Panc1 (cell line): ENCODE data around the gene GLB1L.

ENCODE experiments used
- POLR2AphosphoS5 ChIP-seq: IDR thresholded peaks from 2 replicates; pipeline ENCODE4 v1.6.1; 2012; ENCODE audit warnings: mild to moderate bottlenecking, low read depth, low read length, moderate library complexity
- TCF7L2 ChIP-seq: IDR thresholded peaks from 2 replicates; pipeline ENCODE4 v1.6.1; 2011; ENCODE audit warnings: mild to moderate bottlenecking, low read depth, low read length, inconsistent platforms
- TF ChIP-seq, protein P1 (sequence below): fragments of 450-650 bp; IDR thresholded peaks from 2 replicates; pipeline ENCODE4 v1.5.1; 2017; ENCODE audit warnings: mild to moderate bottlenecking

DNA sequence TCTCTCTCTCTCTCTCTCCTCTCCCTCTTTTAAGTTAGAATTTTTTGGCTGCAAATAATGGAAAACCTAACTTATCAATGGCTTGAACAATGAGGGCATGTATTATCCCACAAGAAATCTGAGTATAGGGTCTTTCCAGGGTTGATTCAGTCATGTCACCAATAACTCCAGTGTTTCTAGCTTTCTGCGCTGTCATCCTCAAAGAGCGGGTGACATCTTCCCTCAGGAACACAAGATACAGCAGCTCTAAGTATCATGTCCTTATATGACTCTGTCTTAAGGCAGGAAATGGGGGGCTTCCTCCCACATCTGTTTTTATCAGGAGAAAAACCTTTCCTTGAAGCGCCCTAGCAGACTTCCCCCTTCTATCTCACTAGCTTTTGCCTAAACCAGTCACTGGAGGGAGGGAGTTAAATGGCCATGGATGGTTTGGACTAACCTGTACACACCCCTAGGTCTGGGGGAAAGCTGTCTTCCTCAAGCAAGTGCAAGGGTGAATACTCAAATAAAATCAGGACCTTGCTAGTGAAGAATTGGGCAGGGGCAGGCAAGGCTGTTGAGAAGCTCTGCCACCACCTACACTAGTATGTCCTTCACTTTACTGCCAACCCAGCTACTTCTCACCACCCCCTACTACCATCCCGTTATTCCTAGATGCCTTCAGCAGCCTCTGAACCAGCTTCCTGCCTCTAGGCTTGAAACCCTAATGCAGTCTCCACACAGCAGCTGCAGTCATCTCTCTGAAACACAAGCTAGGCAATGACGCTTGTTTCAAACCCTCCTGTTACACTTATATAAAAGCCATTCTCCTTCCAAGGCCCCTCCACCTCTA lies 16.0 kb upstream of the GLB1L start:
- TF ChIP-seq, protein P1, sequence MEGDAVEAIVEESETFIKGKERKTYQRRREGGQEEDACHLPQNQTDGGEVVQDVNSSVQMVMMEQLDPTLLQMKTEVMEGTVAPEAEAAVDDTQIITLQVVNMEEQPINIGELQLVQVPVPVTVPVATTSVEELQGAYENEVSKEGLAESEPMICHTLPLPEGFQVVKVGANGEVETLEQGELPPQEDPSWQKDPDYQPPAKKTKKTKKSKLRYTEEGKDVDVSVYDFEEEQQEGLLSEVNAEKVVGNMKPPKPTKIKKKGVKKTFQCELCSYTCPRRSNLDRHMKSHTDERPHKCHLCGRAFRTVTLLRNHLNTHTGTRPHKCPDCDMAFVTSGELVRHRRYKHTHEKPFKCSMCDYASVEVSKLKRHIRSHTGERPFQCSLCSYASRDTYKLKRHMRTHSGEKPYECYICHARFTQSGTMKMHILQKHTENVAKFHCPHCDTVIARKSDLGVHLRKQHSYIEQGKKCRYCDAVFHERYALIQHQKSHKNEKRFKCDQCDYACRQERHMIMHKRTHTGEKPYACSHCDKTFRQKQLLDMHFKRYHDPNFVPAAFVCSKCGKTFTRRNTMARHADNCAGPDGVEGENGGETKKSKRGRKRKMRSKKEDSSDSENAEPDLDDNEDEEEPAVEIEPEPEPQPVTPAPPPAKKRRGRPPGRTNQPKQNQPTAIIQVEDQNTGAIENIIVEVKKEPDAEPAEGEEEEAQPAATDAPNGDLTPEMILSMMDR, result no peak
- TF ChIP-seq TCF7L2 (no peak), POLR2AphosphoS5 (no peak)
